Naive thymus-derived CD4-positive, alpha-beta T cell (primary cell): ENCODE data around the gene SPN. TPM values are rescaled to one million over a fixed set of nuclear protein-coding genes. Genes with fewer than 3 reads are reported as not detected.
"Not testable (repeated sequence)": the region's sequence is repeated elsewhere in the genome, so short reads cannot be mapped to it uniquely, and the experiment has no call there.

Experiments used
- ATAC-seq: fragments of 150-1000 bp; cut with Tn5 transposase; 2 replicates; pipeline ENCODE4 v1.10.0; 2021; ENCODE audit warnings: mild to moderate bottlenecking, moderate library complexity
- CTCF ChIA-PET: fragments of 350-600 bp; sonication (Branson Sonifier 250); formaldehyde crosslinking; loops from one replicate; lab custom pipeline; 2021; ENCODE audit warnings: antibody characterized with exemption; lab: Charles Lee
- POLR2A ChIA-PET: fragments of 350-600 bp; sonication (Branson Sonifier 250); formaldehyde crosslinking; loops from one replicate; lab custom pipeline; 2021; ENCODE audit warnings: antibody characterized with exemption, inconsistent platforms; lab: Charles Lee
- DNase-seq, 9 donors: peaks; one replicate each; pipeline versions ENCODE4 v3.0.0 to v3.0.0-alpha.2; 2020 to 2022; ENCODE audit warnings: mixed read lengths in 1 of 9
- H3K27ac ChIP-seq: one replicate; pipeline ENCODE4 v1.7.0; 2013; ENCODE audit warnings: mild to moderate bottlenecking, low read depth, low read length, moderate library complexity
- H3K27me3 ChIP-seq, 2 donors: one replicate each; pipeline ENCODE4 v1.7.0; 2013; ENCODE audit warnings: low read length in 2 of 2, mild to moderate bottlenecking in 2 of 2, moderate library complexity in 2 of 2; ENCODE audit not compliant: control insufficient read depth in 2 of 2, insufficient read depth in 2 of 2
- H3K36me3 ChIP-seq, 3 experiments: 1 replicate in 2 of 3; 2 replicates in 1 of 3; pipeline ENCODE4 v1.7.0; 2013; ENCODE audit warnings: low read length in 3 of 3, mild to moderate bottlenecking in 3 of 3, moderate library complexity in 1 of 3; ENCODE audit not compliant: insufficient read depth in 3 of 3, control insufficient read depth in 2 of 3
- H3K4me1 ChIP-seq, 2 donors: one replicate each; pipeline ENCODE4 v1.7.0; 2013; ENCODE audit warnings: low read length in 2 of 2, mild to moderate bottlenecking in 2 of 2, moderate library complexity in 1 of 2; ENCODE audit not compliant: control insufficient read depth in 2 of 2, insufficient read depth in 2 of 2
- H3K4me3 ChIP-seq: 2 replicates; pipeline ENCODE4 v1.7.0; 2013; ENCODE audit warnings: mild to moderate bottlenecking, low read length
- H3K9me3 ChIP-seq, 3 experiments: 1 replicate in 2 of 3; 2 replicates in 1 of 3; pipeline ENCODE4 v1.7.0; 2013; ENCODE audit warnings: low read length in 3 of 3; ENCODE audit not compliant: control insufficient read depth in 2 of 3
- H3K27ac Mint-ChIP-seq, 9 donors: one replicate each; pipeline ENCODE4 v1.8.0; 2020 to 2022; ENCODE audit warnings: mixed read lengths in 9 of 9, mild to moderate bottlenecking in 8 of 9, moderate library complexity in 5 of 9, inconsistent platforms in 2 of 9
- H3K27me3 Mint-ChIP-seq, 5 donors: one replicate each; pipeline ENCODE4 v1.8.0; 2021 to 2022; ENCODE audit warnings: mixed read lengths in 5 of 5, mild to moderate bottlenecking in 1 of 5
- H3K36me3 Mint-ChIP-seq, 5 donors: one replicate each; pipeline ENCODE4 v1.8.0; 2020 to 2022; ENCODE audit warnings: mixed read lengths in 5 of 5, mild to moderate bottlenecking in 3 of 5, inconsistent platforms in 1 of 5
- H3K4me1 Mint-ChIP-seq, 7 donors: one replicate each; pipeline ENCODE4 v1.8.0; 2020 to 2022; ENCODE audit warnings: mixed read lengths in 7 of 7, mild to moderate bottlenecking in 3 of 7, inconsistent platforms in 1 of 7
- H3K4me3 Mint-ChIP-seq, 10 donors: one replicate each; pipeline ENCODE4 v1.8.0; 2020 to 2022; ENCODE audit warnings: mild to moderate bottlenecking in 10 of 10, mixed read lengths in 10 of 10, moderate library complexity in 6 of 10, inconsistent platforms in 2 of 10
- H3K9me3 Mint-ChIP-seq, 11 donors: one replicate each; pipeline ENCODE4 v1.8.0; 2020 to 2022; ENCODE audit warnings: mixed read lengths in 11 of 11, mild to moderate bottlenecking in 4 of 11, inconsistent platforms in 1 of 11, moderate library complexity in 1 of 11
- intact Hi-C, 2 donors: fragments of 100-400 bp; cut with micrococcal nuclease; formaldehyde crosslinking; loops; one replicate each; pipeline ENCODE4 v1.15.1; 2023
- polyA plus RNA-seq, 2 donors: library from polyadenylated mRNA; unstranded; fragments of 300-500 nt; fragmentation: Illumina TruSeq; gene quantifications; one replicate each; pipeline ENCODE4 v1.2.3, GENCODE V29; 2021
- total RNA-seq, 6 experiments: library from RNA in 5 of 6; stranded (reverse) in 5 of 6; gene quantifications; 1 replicate in 5 of 6; 2 replicates in 1 of 6; pipeline ENCODE4 v1.2.3 and lab custom pipeline; 2021 to 2026

The SPN gene, protein sequence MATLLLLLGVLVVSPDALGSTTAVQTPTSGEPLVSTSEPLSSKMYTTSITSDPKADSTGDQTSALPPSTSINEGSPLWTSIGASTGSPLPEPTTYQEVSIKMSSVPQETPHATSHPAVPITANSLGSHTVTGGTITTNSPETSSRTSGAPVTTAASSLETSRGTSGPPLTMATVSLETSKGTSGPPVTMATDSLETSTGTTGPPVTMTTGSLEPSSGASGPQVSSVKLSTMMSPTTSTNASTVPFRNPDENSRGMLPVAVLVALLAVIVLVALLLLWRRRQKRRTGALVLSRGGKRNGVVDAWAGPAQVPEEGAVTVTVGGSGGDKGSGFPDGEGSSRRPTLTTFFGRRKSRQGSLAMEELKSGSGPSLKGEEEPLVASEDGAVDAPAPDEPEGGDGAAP
- total RNA-seq (100 to 1,000 TPM in 4 of 5 experiments, 10 to 100 TPM in 1; 79.5 to 333 (median 124) TPM), polyA plus RNA-seq (100 to 1,000 TPM in 1 of 2 donors, 10 to 100 TPM in 1; 96.0 to 183 TPM), total RNA-seq (lab: John Stamatoyannopoulos, UW) (135 reads per million, percentile 89 among the genes with 10 or more reads in this experiment)

DNA sequence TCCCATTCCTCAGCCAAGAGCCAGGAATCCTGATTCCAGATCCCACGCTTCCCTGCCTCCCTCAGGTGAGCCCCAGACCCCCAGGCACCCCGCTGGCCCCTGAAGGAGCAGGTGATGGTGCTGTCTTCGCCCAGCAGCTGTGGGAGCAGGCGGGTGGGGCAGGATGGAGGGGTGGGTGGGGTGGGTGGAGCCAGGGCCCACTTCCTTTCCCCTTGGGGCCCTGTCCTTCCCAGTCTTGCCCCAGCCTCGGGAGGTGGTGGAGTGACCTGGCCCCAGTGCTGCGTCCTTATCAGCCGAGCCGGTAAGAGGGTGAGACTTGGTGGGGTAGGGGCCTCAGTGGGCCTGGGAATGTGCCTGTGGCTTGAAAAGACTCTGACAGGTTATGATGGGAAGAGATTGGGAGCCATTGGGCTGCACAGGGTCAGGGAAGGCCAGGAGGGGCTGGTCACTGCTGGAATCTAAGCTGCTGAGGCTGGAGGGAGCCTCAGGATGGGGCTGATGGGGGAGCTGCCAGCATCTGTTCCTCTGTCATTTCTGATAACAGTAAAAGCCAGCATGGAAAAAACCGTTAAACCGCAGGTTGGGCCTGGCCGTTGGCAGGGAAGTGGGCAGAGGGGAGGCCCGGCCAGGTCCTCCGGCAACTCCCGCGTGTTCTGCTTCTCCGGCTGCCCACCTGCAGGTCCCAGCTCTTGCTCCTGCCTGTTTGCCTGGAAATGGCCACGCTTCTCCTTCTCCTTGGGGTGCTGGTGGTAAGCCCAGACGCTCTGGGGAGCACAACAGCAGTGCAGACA, at the start of gene SPN:
Gene SPN (plus strand): TSS at position 232 of the 791 bp plus-strand sequence. CDS start 482 bp downstream, at position 714.
- Mint-ChIP-seq H3K27me3 (no peaks in the 10 kb centered on the region), H3K36me3 (peaks cover 0 to 46% (median 10%) of the 10 kb centered on the region in 5 donors), H3K27ac (peak within 1 kb of the TSS; percentile 90 to 99 (median 98)), H3K4me1 (peaks cover 39 to 77% (median 58%) of the 10 kb centered on the region in 7 donors), H3K9me3 (peaks cover 0 to 5% (median 0%) of the 10 kb centered on the region in 11 donors), H3K4me3 (peak within 1 kb of the TSS; percentile 91 to 99 (median 98))
- H3K4me3 ChIP-seq: peak within 1 kb of the TSS; percentile 95
- no peaks in the 10 kb centered on the region for H3K27me3 ChIP-seq
- DNase-seq: peak in 7 of 9 donors; percentile 32 to 63 (median 42)
- peaks cover 0 to 2% (median 0%) of the 10 kb centered on the region in 3 experiments for H3K36me3 ChIP-seq
- POLR2A ChIA-PET: interaction anchor here (0.6 to 1.8 kb wide), 11 partner anchors 10 to 403 kb away, joined by 3 to 13 read pairs (median 3); partner anchors contain the start of genes ALDOA, KCTD13 and QPRT
- CTCF ChIA-PET: interaction anchor here (0.7 to 1.2 kb wide), 2 partner anchors 21 to 27 kb away, joined by 4 to 5 read pairs; no protein-coding TSS in a partner anchor
- H3K9me3 ChIP-seq: no peaks in the 10 kb centered on the region
- intact Hi-C loops: loop anchor here (1.0 kb wide), 2 partner anchors 13 to 68 kb away; no protein-coding TSS in a partner anchor
- peak within 1 kb of the TSS; percentile 94 for H3K27ac ChIP-seq
- peak; percentile 11 for ATAC-seq
- H3K4me1 ChIP-seq: peaks cover 33 to 45% of the 10 kb centered on the region in 2 donors

DNA sequence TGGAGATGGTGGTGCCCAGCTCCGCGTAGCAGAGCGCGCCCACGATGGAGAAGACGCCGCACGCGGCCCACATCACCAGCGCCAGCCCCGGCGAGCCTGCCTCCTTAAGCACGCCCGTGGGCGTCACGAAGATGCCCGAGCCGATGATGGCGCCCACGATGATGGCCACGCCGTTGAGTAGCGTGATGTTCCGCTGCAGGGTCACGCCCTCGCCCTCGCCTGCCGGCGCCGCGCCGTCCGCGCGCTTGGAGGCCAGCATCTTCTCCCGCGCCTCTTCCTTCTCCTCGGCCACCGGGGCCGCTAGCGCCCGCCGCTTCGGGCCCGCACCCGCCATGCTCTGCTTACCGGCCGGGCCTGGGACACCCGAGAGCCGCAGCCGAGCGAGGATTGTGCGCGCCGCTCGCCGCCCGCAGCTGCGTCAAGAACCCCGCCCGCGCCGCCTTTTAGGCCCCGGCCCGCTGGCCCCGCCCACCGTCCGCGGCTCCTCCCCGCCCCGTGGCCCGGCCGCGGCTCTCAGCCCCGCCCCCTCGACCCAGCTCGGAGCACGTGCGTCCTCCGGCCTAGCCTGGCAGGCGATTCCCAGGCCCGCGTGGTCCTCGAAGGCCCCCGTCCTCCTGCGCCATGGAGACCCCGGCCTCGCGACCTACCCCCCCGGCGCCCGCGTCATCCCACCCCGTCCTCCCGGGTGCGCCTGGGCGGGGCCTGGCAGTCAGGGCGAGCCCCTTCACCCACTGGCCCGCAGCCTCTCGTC, 49.6 kb upstream of the SPN start:
- peak; percentile 88 for ATAC-seq
- peaks cover 6 to 24% (median 19%) of the 10 kb centered on the region in 7 donors for H3K4me1 Mint-ChIP-seq
- intact Hi-C loops: loop anchor here (1.0 to 2.0 kb wide), 2 partner anchors 18 to 51 kb away; no protein-coding TSS in a partner anchor

DNA sequence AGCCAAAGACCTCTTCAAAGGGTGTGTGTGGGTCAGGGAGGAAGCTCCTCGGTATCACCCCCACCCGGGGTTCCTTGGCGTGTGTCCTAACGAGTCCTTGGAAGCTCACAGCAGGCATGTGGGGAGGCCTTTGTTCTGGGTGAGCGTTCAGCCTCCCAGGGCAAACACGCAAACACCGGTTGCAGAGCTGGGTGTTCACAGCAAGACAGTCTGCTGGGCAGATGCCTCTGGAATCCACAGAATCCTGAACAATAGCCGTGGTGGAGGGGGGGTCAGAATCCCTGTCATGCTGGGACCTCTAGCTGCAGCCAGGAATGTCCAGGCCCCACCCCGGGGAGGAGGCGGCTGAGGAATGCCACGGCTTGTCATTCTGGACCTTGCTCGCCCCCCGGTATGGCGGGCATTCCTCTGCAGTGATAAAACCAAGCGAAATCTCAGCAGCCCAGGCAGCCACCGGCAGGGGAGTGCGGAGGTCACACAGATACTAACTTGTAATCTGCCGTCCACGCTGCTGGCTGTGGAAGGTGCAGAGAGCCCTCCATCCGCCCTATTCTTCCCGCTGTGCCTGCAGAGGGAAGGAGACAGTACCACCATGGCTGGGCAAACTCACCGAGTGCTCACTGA, 48.2 kb upstream of the SPN start:
- CTCF ChIA-PET, H3K4me1 ChIP-seq, intact Hi-C loops, DNase-seq, H3K36me3 Mint-ChIP-seq, H3K9me3 Mint-ChIP-seq, ATAC-seq, POLR2A ChIA-PET, H3K27me3 Mint-ChIP-seq, H3K27me3 ChIP-seq, H3K27ac Mint-ChIP-seq, H3K36me3 ChIP-seq, H3K4me3 ChIP-seq, H3K9me3 ChIP-seq, H3K27ac ChIP-seq: not testable (repeated sequence)
- Mint-ChIP-seq H3K4me3 (peak overlapping the region in 1 of 10 donors; percentile 12), H3K4me1 (peaks cover 0 to 15% (median 14%) of the 10 kb centered on the region in 7 donors)

More for the DNA sequence above, 49.6 kb upstream of the SPN start:
- H3K27me3 ChIP-seq, H3K36me3 ChIP-seq, H3K9me3 Mint-ChIP-seq, H3K4me1 ChIP-seq, H3K9me3 ChIP-seq, CTCF ChIA-PET, H3K27me3 Mint-ChIP-seq, H3K36me3 Mint-ChIP-seq: not testable (repeated sequence)
- Mint-ChIP-seq H3K27ac (peak overlapping the region; percentile 88 to 97 (median 93)), H3K4me3 (peak overlapping the region; percentile 88 to 97 (median 94))
- POLR2A ChIA-PET: interaction anchor here (0.8 kb wide), 1 partner anchor 13 kb away, joined by 7 read pairs; no protein-coding TSS in a partner anchor
- DNase-seq: peak; percentile 76 to 97 (median 86)
- Histone ChIP-seq H3K4me3 (peak overlapping the region; percentile 71), H3K27ac (peak overlapping the region; percentile 82)

DNA sequence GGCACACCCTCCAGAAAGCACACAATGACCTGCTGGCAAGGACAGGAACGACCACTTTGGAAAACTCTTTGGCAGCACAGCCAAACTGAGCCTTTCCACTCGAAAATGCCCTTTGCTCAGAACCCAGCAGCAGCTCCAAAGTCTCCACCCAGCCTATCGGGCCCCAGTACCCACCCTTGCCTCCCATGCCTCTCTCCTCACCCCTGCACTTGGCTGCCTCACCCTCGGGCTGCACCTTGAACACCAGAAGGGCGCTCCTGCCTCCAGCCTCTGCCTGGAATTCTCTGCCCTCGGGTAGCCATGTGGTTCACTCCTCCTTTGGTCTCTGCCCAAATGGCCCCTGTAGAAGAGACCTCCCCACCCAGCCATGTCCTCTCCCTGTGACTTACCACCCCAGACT, 46.9 kb upstream of the SPN start:
- H3K9me3 ChIP-seq, H3K36me3 ChIP-seq, H3K27me3 Mint-ChIP-seq, H3K9me3 Mint-ChIP-seq, H3K4me3 ChIP-seq, H3K4me1 ChIP-seq, H3K4me3 Mint-ChIP-seq, H3K36me3 Mint-ChIP-seq, CTCF ChIA-PET, ATAC-seq, H3K27me3 ChIP-seq, intact Hi-C loops, POLR2A ChIA-PET, H3K27ac Mint-ChIP-seq, DNase-seq, H3K27ac ChIP-seq: not testable (repeated sequence)
- H3K4me1 Mint-ChIP-seq: peaks cover 0 to 14% (median 13%) of the 10 kb centered on the region in 7 donors

DNA sequence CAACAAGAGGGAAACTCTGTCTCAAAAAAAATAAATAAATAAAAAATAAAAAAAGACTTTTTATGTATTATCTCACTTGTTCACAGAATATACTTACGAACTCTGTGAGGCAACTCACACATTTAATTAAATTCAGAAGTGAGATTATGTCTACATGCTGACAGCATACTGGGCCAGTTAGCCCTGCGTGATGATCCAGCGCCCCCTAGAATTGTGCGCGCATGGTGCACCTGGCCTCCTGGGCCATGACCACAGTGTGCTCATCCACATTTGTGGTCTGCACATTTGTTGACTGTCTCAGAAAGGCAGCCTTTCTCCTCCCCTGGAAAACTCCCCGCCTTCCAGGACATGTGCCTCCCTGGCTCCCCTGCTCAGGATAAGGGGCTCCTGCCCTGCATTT, 42.5 kb upstream of the SPN start:
- H3K4me3 Mint-ChIP-seq, H3K36me3 ChIP-seq, CTCF ChIA-PET, H3K9me3 ChIP-seq, H3K4me1 Mint-ChIP-seq, H3K9me3 Mint-ChIP-seq, H3K4me1 ChIP-seq, H3K27ac ChIP-seq, H3K27me3 Mint-ChIP-seq, H3K27me3 ChIP-seq, intact Hi-C loops, H3K36me3 Mint-ChIP-seq, H3K4me3 ChIP-seq: not testable (repeated sequence)
- POLR2A ChIA-PET: interaction anchor here (0.7 kb wide), 1 partner anchor 81 kb away, joined by 3 read pairs; no protein-coding TSS in a partner anchor
- ATAC-seq (peak; percentile 41), DNase-seq (peak in 1 of 9 donors; percentile 36)
- H3K27ac Mint-ChIP-seq: peak overlapping the region in 1 of 9 donors; percentile 30
